Brain microvascular endothelial cell (primary cell): ENCODE data around the gene RESP18.

Experiments
- DNase-seq: peaks from one replicate; pipeline ENCODE4 v3.0.0-alpha.2; 2020
- H3K27ac ChIP-seq: fragments of 250-450 bp; sonication (Bioruptor Pico); 2 replicates; pipeline ENCODE4 v1.5.1; 2020; ENCODE audit warnings: mild to moderate bottlenecking, moderate library complexity
- H3K27me3 ChIP-seq: fragments of 250-450 bp; sonication (Bioruptor Pico); replicated peaks from 2 replicates; pipeline ENCODE4 v1.5.1; 2020; ENCODE audit warnings: mild to moderate bottlenecking
- H3K36me3 ChIP-seq: fragments of 250-450 bp; sonication (Bioruptor Pico); replicated peaks from 2 replicates; pipeline ENCODE4 v1.5.1; 2020; ENCODE audit warnings: mild to moderate bottlenecking
- H3K4me3 ChIP-seq: 2 replicates; pipeline ENCODE4 v1.5.1; 2011; ENCODE audit warnings: low read depth, mild to moderate bottlenecking, control low read depth, low read length, moderate library complexity
- CTCF ChIP-seq: IDR thresholded peaks from 2 replicates; pipeline ENCODE4 v1.5.1; 2011; ENCODE audit warnings: low read depth, mild to moderate bottlenecking, moderate library complexity, low read length, control low read depth, inconsistent platforms; ENCODE audit errors: missing control alignments
- in situ Hi-C: cut with HindIII; loops from 2 replicates; pipeline ENCODE4 v1.10.0; 2017; ENCODE audit warnings: low sequenced_read_pairs, low pct_ligation_motif_present

RESP18 gene

GRCh38 chr2:219353129-219353528, 20.6 kb upstream of the RESP18 start:
- in situ Hi-C loops = no loop called here
- peaks cover 22% of the 10 kb centered on the region for H3K27me3 ChIP-seq
- no peak for TF ChIP-seq CTCF
- H3K27ac ChIP-seq = no peak overlapping the region
- no peaks in the 10 kb centered on the region for H3K36me3 ChIP-seq
- H3K4me3 ChIP-seq = no peak overlapping the region
- DNase-seq = no peak

- H3K4me3 ChIP-seq = no peak overlapping the region
- no peak overlapping the region for H3K27ac ChIP-seq
- in situ Hi-C loops = no loop called here
- H3K27me3 ChIP-seq = peaks cover 16% of the 10 kb centered on the region
- TF ChIP-seq CTCF = peak; percentile 83
- H3K36me3 ChIP-seq = no peaks in the 10 kb centered on the region
- peak; percentile 74 for DNase-seq
Measured at GRCh38 chr2:219352448-219353023, 20.0 kb upstream of the RESP18 start.

GRCh38 chr2:219350710-219351221, 18.2 kb upstream of the RESP18 start:
- Histone ChIP-seq H3K4me3 (no peak overlapping the region), H3K36me3 (no peaks in the 10 kb centered on the region), H3K27me3 (peaks cover 5% of the 10 kb centered on the region), H3K27ac (no peak overlapping the region)
- in situ Hi-C loops = no loop called here
- no peak for TF ChIP-seq CTCF
- DNase-seq = no peak

- in situ Hi-C loops = no loop called here
- Histone ChIP-seq H3K4me3 (no peak overlapping the region), H3K36me3 (no peaks in the 10 kb centered on the region), H3K27me3 (peaks cover 4% of the 10 kb centered on the region), H3K27ac (no peak overlapping the region)
- no peak for TF ChIP-seq CTCF
- DNase-seq = no peak
Measured at GRCh38 chr2:219350215-219350614, 17.7 kb upstream of the RESP18 start.

- peak; percentile 41 for DNase-seq
- H3K27ac ChIP-seq = no peak overlapping the region
- in situ Hi-C loops = no loop called here
- H3K27me3 ChIP-seq = no peaks in the 10 kb centered on the region
- H3K4me3 ChIP-seq = no peak overlapping the region
- no peak for TF ChIP-seq CTCF
- no peaks in the 10 kb centered on the region for H3K36me3 ChIP-seq
Measured at GRCh38 chr2:219344751-219345430, 12.3 kb upstream of the RESP18 start.

- Histone ChIP-seq H3K27me3 (peaks cover 34% of the 10 kb centered on the region), H3K4me3 (no peak overlapping the region), H3K36me3 (no peaks in the 10 kb centered on the region), H3K27ac (no peak overlapping the region)
- in situ Hi-C loops = no loop called here
- TF ChIP-seq CTCF = no peak
- no peak for DNase-seq
Measured at GRCh38 chr2:219335373-219335786, 2.8 kb upstream of the RESP18 start.
